Lower lobe of right lung (tissue), 2 donors: ENCODE measurements around the gene TFE3. TPM values are rescaled to one million over a fixed set of nuclear protein-coding genes. Genes with fewer than 3 reads are reported as not detected.

Experiments used
- ATAC-seq, 2 donors: fragments of 200-7000 bp; cut with Tn5 transposase; one replicate each; pipeline ENCODE4 v1.9.1; 2020 to 2022; ENCODE audit warnings: mild to moderate bottlenecking in 2 of 2, moderate library complexity in 2 of 2
- DNase-seq: peaks from one replicate; pipeline ENCODE4 v3.0.0-alpha.2; 2020
- H3K27ac ChIP-seq: fragments of 200-600 bp; one replicate; pipeline ENCODE4 v1.8.0; 2022
- H3K27me3 ChIP-seq: fragments of 200-600 bp; one replicate; pipeline ENCODE4 v1.8.0; 2022; ENCODE audit warnings: low read depth
- H3K36me3 ChIP-seq: fragments of 200-600 bp; one replicate; pipeline ENCODE4 v1.8.0; 2022; ENCODE audit warnings: mild to moderate bottlenecking
- H3K4me1 ChIP-seq: fragments of 200-600 bp; one replicate; pipeline ENCODE4 v1.8.0; 2022
- H3K4me3 ChIP-seq: fragments of 200-600 bp; one replicate; pipeline ENCODE4 v1.8.0; 2022; ENCODE audit warnings: mild to moderate bottlenecking
- H3K9me3 ChIP-seq: fragments of 200-600 bp; one replicate; pipeline ENCODE4 v1.8.0; 2022
- intact Hi-C: fragments of 100-400 bp; cut with DNase I; formaldehyde crosslinking; loops from one replicate; pipeline ENCODE4 v1.11.0; 2022
- total RNA-seq: library from RNA; stranded (reverse); fragmentation: NEBNext Ultra II Directional; extraction: Animal tissue kit (Norgen Biotek cat#: 25700); gene quantifications from one replicate; pipeline ENCODE4 v1.2.1, GENCODE V29; 2021
- TF ChIP-seq, protein P1 (sequence below): fragments of 200-600 bp; IDR thresholded peaks from one replicate; pipeline ENCODE4 v1.8.0; 2022; ENCODE audit warnings: antibody characterized with exemption, mild to moderate bottlenecking
- donor health status: DM: no; HTN: yes; CAD: no; lungs with severe emphysema.

TFE3 gene
- total RNA-seq, 1 donor from 2014 or later, result 51.4 TPM

DNA sequence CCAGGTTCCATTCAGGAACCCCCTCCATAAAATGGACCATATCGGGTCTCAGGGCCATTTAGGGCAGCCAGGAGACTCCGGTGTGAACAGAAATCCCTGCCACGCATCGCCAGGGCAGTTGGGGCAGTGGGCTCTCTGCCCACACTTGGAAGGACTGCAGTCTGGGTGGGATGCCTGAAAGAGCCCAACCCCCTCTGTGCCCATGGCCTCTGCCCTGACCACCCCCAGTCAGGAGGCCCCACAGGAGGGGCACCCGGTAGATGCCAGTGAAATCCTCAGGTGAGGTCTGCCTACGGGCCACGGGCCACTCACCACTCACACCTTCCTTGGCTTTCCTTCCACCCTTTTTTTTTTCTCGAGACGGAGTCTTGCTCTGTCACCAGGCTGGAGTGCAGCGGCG is 25.9 kb upstream of the TFE3 start:
- H3K27me3 ChIP-seq, result no peaks in the 10 kb centered on the region
- no peak for DNase-seq
- H3K4me3 ChIP-seq, result no peak overlapping the region
- TF ChIP-seq, protein P1, sequence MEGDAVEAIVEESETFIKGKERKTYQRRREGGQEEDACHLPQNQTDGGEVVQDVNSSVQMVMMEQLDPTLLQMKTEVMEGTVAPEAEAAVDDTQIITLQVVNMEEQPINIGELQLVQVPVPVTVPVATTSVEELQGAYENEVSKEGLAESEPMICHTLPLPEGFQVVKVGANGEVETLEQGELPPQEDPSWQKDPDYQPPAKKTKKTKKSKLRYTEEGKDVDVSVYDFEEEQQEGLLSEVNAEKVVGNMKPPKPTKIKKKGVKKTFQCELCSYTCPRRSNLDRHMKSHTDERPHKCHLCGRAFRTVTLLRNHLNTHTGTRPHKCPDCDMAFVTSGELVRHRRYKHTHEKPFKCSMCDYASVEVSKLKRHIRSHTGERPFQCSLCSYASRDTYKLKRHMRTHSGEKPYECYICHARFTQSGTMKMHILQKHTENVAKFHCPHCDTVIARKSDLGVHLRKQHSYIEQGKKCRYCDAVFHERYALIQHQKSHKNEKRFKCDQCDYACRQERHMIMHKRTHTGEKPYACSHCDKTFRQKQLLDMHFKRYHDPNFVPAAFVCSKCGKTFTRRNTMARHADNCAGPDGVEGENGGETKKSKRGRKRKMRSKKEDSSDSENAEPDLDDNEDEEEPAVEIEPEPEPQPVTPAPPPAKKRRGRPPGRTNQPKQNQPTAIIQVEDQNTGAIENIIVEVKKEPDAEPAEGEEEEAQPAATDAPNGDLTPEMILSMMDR, result no peak
- intact Hi-C loops, result no loop called here
- H3K27ac ChIP-seq, result no peak overlapping the region
- H3K4me1 ChIP-seq, result peaks cover 8% of the 10 kb centered on the region
- no peak for ATAC-seq
- no peaks in the 10 kb centered on the region for H3K9me3 ChIP-seq
- H3K36me3 ChIP-seq, result no peaks in the 10 kb centered on the region

DNA sequence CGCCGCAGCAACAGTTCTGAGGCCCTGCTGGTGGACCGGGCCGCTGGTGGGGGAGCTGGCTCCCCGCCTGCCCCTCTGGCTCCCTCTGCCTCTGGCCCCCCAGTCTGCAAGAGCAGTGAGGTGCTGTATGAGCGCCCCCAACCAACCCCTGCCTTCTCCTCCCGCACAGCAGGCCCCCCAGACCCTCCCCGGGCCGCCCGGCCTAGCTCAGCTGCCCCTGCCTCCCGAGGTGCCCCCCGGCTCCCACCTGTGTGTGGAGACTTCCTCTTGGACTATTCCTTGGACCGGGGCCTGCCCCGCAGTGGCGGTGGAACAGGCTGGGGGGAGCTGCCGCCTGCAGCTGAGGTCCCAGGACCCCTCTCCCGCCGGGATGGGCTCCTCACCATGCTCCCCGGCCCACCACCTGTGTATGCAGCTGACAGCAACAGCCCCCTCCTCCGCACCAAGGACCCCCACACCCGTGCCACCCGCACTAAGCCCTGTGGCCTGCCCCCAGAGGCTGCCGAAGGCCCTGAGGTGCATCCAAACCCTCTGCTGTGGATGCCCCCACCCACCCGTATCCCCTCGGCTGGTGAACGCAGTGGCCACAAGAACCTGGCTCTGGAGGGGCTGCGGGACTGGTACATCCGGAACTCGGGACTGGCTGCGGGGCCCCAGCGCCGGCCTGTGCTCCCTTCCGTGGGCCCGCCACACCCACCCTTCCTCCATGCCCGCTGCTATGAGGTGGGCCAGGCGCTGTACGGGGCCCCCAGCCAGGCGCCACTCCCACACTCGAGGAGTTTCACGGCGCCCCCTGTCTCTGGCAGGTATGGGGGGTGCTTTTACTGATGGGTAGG is 24.3 kb upstream of the TFE3 start:
- H3K4me3 ChIP-seq, result no peak overlapping the region
- H3K4me1 ChIP-seq, result peaks cover 2% of the 10 kb centered on the region
- no peaks in the 10 kb centered on the region for H3K36me3 ChIP-seq
- no peaks in the 10 kb centered on the region for H3K27me3 ChIP-seq
- DNase-seq (no peak), ATAC-seq (no peak)
- intact Hi-C loops, result no loop called here
- H3K27ac ChIP-seq, result no peak overlapping the region
- no peaks in the 10 kb centered on the region for H3K9me3 ChIP-seq
- TF ChIP-seq, protein P1, result no peak

DNA sequence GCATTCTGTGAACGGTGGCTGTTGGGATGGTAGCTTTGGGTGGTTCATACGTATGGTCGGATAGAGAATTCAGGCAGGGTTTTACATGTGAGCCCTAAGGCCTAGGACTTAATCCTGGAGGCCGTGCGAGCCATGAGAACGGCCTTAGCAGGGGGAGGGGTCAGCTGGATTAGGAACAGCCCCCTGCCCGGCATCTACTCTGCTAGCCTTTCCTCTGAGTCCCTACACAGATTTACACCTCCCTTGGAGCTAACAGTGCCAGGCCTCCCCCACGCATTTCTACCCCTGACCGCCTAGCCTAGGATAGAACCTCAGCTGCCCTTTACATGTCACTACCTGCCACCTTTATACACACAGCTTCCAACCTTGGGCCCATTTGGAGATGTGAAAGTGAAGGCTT is 23.5 kb upstream of the TFE3 start:
- no peaks in the 10 kb centered on the region for H3K4me1 ChIP-seq
- TF ChIP-seq, protein P1, result no peak
- H3K27me3 ChIP-seq, result no peaks in the 10 kb centered on the region
- no peak for DNase-seq
- ATAC-seq, result no peak
- peaks cover 4% of the 10 kb centered on the region for H3K36me3 ChIP-seq
- no peak overlapping the region for H3K27ac ChIP-seq
- H3K4me3 ChIP-seq, result no peak overlapping the region
- H3K9me3 ChIP-seq, result no peaks in the 10 kb centered on the region
- intact Hi-C loops, result no loop called here

- TF ChIP-seq, protein P1, result no peak
- intact Hi-C loops, result no loop called here
- Histone ChIP-seq H3K9me3 (no peaks in the 10 kb centered on the region), H3K4me3 (no peak overlapping the region), H3K4me1 (no peaks in the 10 kb centered on the region), H3K27me3 (no peaks in the 10 kb centered on the region), H3K27ac (no peak overlapping the region), H3K36me3 (peaks cover 4% of the 10 kb centered on the region)
- ATAC-seq (no peak), DNase-seq (no peak)
Observed at GRCh38 chrX:49066278-49066677, 23.1 kb upstream of the TFE3 start.

DNA sequence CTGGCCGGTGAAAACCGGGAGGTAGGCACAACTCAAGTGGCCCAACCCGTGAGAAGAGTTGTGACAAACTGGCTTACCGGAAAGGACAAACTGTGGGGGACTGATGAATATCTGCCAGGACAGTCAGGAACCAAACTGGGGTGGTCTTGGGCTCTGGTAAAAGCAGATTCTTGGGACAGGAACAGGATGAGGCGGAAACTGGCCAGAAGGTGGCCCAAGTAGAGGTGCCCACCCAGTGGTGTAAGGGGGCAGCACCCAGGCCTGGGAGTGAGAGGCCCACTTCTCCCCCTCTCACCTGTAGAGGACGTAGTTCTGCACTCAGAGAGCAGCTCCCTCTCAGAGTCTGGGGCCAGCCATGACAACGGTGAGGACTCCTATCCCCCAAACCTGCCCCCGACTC is 21.6 kb upstream of the TFE3 start:
- H3K27me3 ChIP-seq, result no peaks in the 10 kb centered on the region
- ATAC-seq (no peak), DNase-seq (no peak)
- no peak overlapping the region for H3K27ac ChIP-seq
- peaks cover 4% of the 10 kb centered on the region for H3K36me3 ChIP-seq
- no peak overlapping the region for H3K4me3 ChIP-seq
- H3K9me3 ChIP-seq, result no peaks in the 10 kb centered on the region
- intact Hi-C loops, result no loop called here
- no peaks in the 10 kb centered on the region for H3K4me1 ChIP-seq
- TF ChIP-seq, protein P1, result no peak
